WTC11 (cell line): Measurements from ENCODE around the gene OR2AJ1. TPM values are rescaled to one million over a fixed set of nuclear protein-coding genes. Genes with fewer than 3 reads are reported as not detected.

Experiments
- ATAC-seq: fragments of 200-7000 bp; cut with Tn5 transposase; 2 replicates; pipeline ENCODE4 v1.10.0; 2021; ENCODE audit warnings: mild to moderate bottlenecking, moderate library complexity
- CTCF ChIA-PET: fragments of 300-600 bp; sonication (Branson Sonifier 250); formaldehyde crosslinking; loops from one replicate; lab custom pipeline; 2021; ENCODE audit warnings: antibody characterized with exemption; lab: Charles Lee
- POLR2A ChIA-PET: fragments of 350-600 bp; sonication (Branson Sonifier 250); formaldehyde crosslinking; loops from one replicate; lab custom pipeline; 2021; ENCODE audit warnings: antibody characterized with exemption; lab: Charles Lee
- DNase-seq: peaks from one replicate; pipeline ENCODE4 v3.0.0; 2021; ENCODE audit warnings: low spot score
- H3K27ac Mint-ChIP-seq: 2 replicates; pipeline ENCODE4 v1.8.0; 2021; ENCODE audit warnings: mixed read lengths
- H3K27me3 Mint-ChIP-seq: 2 replicates; pipeline ENCODE4 v1.8.0; 2021; ENCODE audit warnings: low read depth, mild to moderate bottlenecking, moderate library complexity, mixed read lengths
- H3K36me3 Mint-ChIP-seq: 2 replicates; pipeline ENCODE4 v1.8.0; 2021; ENCODE audit warnings: mixed read lengths
- H3K4me1 Mint-ChIP-seq: 2 replicates; pipeline ENCODE4 v1.8.0; 2022; ENCODE audit warnings: mixed read lengths
- H3K4me3 Mint-ChIP-seq: 2 replicates; pipeline ENCODE4 v1.8.0; 2021; ENCODE audit warnings: mild to moderate bottlenecking, moderate library complexity, mixed read lengths
- H3K9me3 Mint-ChIP-seq: 2 replicates; pipeline ENCODE4 v1.8.0; 2021; ENCODE audit warnings: mixed read lengths
- ETV6 ChIP-seq: sonication (generic); formaldehyde crosslinking; IDR thresholded peaks from 2 replicates; pipeline ENCODE4 v1.8.1; 2022; ENCODE audit warnings: mild to moderate bottlenecking, missing genetic modification reagents
- GTF2I ChIP-seq: fragments of 250-450 bp; sonication (Bioruptor Pico); conservative IDR thresholded peaks from 2 replicates; pipeline ENCODE4 v1.4.0; 2021; ENCODE audit warnings: mild to moderate bottlenecking
- JAZF1 ChIP-seq: fragments of 250-450 bp; sonication (Bioruptor Pico); IDR thresholded peaks from 2 replicates; pipeline ENCODE4 v1.9.0; 2021; ENCODE audit warnings: moderate library complexity, mild to moderate bottlenecking, inconsistent platforms
- MXD4 ChIP-seq: fragments of 250-450 bp; sonication (Bioruptor Pico); IDR thresholded peaks from 2 replicates; pipeline ENCODE4 v1.8.0; 2021; ENCODE audit warnings: mild to moderate bottlenecking, moderate library complexity, borderline replicate concordance
- NFATC4 ChIP-seq: fragments of 250-450 bp; sonication (Bioruptor Pico); IDR thresholded peaks from 2 replicates; pipeline ENCODE4 v1.9.0; 2021; ENCODE audit warnings: mild to moderate bottlenecking
- NR1H2 ChIP-seq: sonication (generic); formaldehyde crosslinking; IDR thresholded peaks from 2 replicates; pipeline ENCODE4 v1.9.0; 2021; ENCODE audit warnings: mild to moderate bottlenecking, moderate library complexity, missing genetic modification reagents
- ZNF121 ChIP-seq: sonication (generic); formaldehyde crosslinking; IDR thresholded peaks from 2 replicates; pipeline ENCODE4 v1.8.0; 2023; ENCODE audit warnings: missing genetic modification reagents
- ZNF138 ChIP-seq: sonication (generic); formaldehyde crosslinking; conservative IDR thresholded peaks from 2 replicates; pipeline ENCODE4 v1.8.1; 2022; ENCODE audit warnings: mild to moderate bottlenecking, moderate library complexity, missing genetic modification reagents
- ZNF317 ChIP-seq: sonication (generic); formaldehyde crosslinking; IDR thresholded peaks from 2 replicates; pipeline ENCODE4 v1.8.1; 2023; ENCODE audit warnings: low read depth, mild to moderate bottlenecking, moderate library complexity, missing genetic modification reagents, borderline replicate concordance
- total RNA-seq: library from RNA; stranded (reverse); gene quantifications from 3 replicates; pipeline ENCODE4 v1.2.3, GENCODE V29; 2021
- TF ChIP-seq, protein P1 (sequence below): sonication (generic); formaldehyde crosslinking; IDR thresholded peaks from 2 replicates; pipeline ENCODE4 v1.8.0; 2022; ENCODE audit warnings: missing genetic modification reagents
- TF ChIP-seq, protein P2 (sequence below): fragments of 250-450 bp; sonication (Bioruptor Pico); IDR thresholded peaks from 2 replicates; pipeline ENCODE4 v1.9.0; 2021; ENCODE audit warnings: mild to moderate bottlenecking, borderline replicate concordance
- TF ChIP-seq, protein P3 (sequence below): sonication (generic); formaldehyde crosslinking; IDR thresholded peaks from 2 replicates; pipeline ENCODE4 v1.8.0; 2022; ENCODE audit warnings: mild to moderate bottlenecking, missing genetic modification reagents
- TF ChIP-seq, protein P4 (sequence below): sonication (generic); formaldehyde crosslinking; IDR thresholded peaks from 2 replicates; pipeline ENCODE4 v1.8.0; 2022; ENCODE audit warnings: mild to moderate bottlenecking, missing genetic modification reagents
- TF ChIP-seq, protein P5 (sequence below): sonication (generic); formaldehyde crosslinking; IDR thresholded peaks from 2 replicates; pipeline ENCODE4 v1.8.1; 2022; ENCODE audit warnings: missing genetic modification reagents, borderline replicate concordance
- TF ChIP-seq, protein P6 (sequence below): sonication (generic); formaldehyde crosslinking; conservative IDR thresholded peaks from 2 replicates; pipeline ENCODE4 v1.8.1; 2023; ENCODE audit warnings: mild to moderate bottlenecking, low read depth, missing genetic modification reagents, moderate library complexity
- TF ChIP-seq, protein P7 (sequence below): fragments of 250-450 bp; sonication (Bioruptor Pico); IDR thresholded peaks from 2 replicates; pipeline ENCODE4 v1.8.0; 2021; ENCODE audit warnings: mild to moderate bottlenecking
- TF ChIP-seq, protein P8 (sequence below): sonication (generic); formaldehyde crosslinking; IDR thresholded peaks from 2 replicates; pipeline ENCODE4 v1.8.1; 2023; ENCODE audit warnings: mild to moderate bottlenecking, missing genetic modification reagents

The OR2AJ1 gene
- total RNA-seq, 1 experiment from 2014 or later = not detected

DNA sequence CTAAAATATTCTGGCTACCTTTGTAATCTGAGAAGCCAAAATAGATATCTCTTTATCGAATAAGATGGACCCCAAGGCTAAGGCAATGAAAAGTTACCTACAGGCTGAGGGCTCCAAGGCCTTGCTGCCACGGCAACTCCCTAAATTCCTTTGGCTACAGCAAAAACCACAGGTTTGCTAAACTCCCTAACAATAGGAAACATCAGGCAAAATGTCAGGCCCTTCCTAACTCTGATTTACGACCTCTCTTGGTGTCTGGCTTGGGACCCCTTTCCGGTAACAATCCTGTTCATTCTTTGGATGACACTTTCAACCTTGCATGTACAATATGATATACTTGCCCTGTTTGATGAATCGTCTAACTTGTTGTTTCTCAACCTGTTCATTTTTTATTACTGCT, 15.9 kb upstream of the OR2AJ1 start:
- peaks cover 70% of the 10 kb centered on the region for H3K36me3 Mint-ChIP-seq
- peaks cover 44% of the 10 kb centered on the region for H3K4me1 Mint-ChIP-seq
- CTCF ChIA-PET = no interaction called here
- peaks cover 11% of the 10 kb centered on the region for H3K27me3 Mint-ChIP-seq
- H3K27ac Mint-ChIP-seq = no peak overlapping the region
- DNase-seq = no peak
- H3K9me3 Mint-ChIP-seq = peaks cover 74% of the 10 kb centered on the region
- TF ChIP-seq, protein P1, sequence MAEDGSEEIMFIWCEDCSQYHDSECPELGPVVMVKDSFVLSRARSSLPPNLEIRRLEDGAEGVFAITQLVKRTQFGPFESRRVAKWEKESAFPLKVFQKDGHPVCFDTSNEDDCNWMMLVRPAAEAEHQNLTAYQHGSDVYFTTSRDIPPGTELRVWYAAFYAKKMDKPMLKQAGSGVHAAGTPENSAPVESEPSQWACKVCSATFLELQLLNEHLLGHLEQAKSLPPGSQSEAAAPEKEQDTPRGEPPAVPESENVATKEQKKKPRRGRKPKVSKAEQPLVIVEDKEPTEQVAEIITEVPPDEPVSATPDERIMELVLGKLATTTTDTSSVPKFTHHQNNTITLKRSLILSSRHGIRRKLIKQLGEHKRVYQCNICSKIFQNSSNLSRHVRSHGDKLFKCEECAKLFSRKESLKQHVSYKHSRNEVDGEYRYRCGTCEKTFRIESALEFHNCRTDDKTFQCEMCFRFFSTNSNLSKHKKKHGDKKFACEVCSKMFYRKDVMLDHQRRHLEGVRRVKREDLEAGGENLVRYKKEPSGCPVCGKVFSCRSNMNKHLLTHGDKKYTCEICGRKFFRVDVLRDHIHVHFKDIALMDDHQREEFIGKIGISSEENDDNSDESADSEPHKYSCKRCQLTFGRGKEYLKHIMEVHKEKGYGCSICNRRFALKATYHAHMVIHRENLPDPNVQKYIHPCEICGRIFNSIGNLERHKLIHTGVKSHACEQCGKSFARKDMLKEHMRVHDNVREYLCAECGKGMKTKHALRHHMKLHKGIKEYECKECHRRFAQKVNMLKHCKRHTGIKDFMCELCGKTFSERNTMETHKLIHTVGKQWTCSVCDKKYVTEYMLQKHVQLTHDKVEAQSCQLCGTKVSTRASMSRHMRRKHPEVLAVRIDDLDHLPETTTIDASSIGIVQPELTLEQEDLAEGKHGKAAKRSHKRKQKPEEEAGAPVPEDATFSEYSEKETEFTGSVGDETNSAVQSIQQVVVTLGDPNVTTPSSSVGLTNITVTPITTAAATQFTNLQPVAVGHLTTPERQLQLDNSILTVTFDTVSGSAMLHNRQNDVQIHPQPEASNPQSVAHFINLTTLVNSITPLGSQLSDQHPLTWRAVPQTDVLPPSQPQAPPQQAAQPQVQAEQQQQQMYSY (CRISPR knock-in tag) = no peak
- TF ChIP-seq ZNF121 (CRISPR knock-in tag) (no peak), NR1H2 (no peak), ETV6 (no peak), MXD4 (CRISPR knock-in tag) (no peak), JAZF1 (CRISPR knock-in tag) (no peak)
- TF ChIP-seq, protein P2, sequence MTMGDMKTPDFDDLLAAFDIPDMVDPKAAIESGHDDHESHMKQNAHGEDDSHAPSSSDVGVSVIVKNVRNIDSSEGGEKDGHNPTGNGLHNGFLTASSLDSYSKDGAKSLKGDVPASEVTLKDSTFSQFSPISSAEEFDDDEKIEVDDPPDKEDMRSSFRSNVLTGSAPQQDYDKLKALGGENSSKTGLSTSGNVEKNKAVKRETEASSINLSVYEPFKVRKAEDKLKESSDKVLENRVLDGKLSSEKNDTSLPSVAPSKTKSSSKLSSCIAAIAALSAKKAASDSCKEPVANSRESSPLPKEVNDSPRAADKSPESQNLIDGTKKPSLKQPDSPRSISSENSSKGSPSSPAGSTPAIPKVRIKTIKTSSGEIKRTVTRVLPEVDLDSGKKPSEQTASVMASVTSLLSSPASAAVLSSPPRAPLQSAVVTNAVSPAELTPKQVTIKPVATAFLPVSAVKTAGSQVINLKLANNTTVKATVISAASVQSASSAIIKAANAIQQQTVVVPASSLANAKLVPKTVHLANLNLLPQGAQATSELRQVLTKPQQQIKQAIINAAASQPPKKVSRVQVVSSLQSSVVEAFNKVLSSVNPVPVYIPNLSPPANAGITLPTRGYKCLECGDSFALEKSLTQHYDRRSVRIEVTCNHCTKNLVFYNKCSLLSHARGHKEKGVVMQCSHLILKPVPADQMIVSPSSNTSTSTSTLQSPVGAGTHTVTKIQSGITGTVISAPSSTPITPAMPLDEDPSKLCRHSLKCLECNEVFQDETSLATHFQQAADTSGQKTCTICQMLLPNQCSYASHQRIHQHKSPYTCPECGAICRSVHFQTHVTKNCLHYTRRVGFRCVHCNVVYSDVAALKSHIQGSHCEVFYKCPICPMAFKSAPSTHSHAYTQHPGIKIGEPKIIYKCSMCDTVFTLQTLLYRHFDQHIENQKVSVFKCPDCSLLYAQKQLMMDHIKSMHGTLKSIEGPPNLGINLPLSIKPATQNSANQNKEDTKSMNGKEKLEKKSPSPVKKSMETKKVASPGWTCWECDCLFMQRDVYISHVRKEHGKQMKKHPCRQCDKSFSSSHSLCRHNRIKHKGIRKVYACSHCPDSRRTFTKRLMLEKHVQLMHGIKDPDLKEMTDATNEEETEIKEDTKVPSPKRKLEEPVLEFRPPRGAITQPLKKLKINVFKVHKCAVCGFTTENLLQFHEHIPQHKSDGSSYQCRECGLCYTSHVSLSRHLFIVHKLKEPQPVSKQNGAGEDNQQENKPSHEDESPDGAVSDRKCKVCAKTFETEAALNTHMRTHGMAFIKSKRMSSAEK (CRISPR knock-in tag) = no peak
- TF ChIP-seq, protein P3, sequence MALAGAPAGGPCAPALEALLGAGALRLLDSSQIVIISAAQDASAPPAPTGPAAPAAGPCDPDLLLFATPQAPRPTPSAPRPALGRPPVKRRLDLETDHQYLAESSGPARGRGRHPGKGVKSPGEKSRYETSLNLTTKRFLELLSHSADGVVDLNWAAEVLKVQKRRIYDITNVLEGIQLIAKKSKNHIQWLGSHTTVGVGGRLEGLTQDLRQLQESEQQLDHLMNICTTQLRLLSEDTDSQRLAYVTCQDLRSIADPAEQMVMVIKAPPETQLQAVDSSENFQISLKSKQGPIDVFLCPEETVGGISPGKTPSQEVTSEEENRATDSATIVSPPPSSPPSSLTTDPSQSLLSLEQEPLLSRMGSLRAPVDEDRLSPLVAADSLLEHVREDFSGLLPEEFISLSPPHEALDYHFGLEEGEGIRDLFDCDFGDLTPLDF (CRISPR knock-in tag) = no peak
- TF ChIP-seq, protein P4, sequence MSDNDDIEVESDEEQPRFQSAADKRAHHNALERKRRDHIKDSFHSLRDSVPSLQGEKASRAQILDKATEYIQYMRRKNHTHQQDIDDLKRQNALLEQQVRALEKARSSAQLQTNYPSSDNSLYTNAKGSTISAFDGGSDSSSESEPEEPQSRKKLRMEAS = no peak
- TF ChIP-seq, all 79 proteins: peak for 0
- POLR2A ChIA-PET = no interaction called here
- ATAC-seq = no peak
- no peak overlapping the region for H3K4me3 Mint-ChIP-seq

DNA sequence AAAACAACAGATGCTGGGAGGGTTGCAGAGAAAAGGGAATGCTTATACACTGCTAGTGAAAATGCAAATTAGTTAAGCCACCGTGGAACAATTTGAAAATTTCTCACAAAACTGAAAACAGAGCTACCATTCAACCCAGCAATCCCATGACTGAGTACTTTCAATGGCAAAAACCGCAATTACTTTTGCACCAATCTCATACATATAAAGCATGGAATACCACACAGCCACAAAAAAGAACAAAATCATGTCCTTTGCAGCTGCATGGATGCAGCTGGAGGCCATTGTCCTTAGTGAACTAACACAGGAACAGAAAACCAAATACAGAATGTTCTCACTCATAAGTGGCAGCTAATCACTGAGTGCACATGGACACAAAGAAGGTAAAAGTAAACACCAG, 10.9 kb upstream of the OR2AJ1 start:
- Mint-ChIP-seq H3K4me1 (peaks cover 4% of the 10 kb centered on the region), H3K9me3 (peaks cover 60% of the 10 kb centered on the region), H3K27me3 (no peaks in the 10 kb centered on the region; the same call in 1 of the 2 replicates), H3K4me3 (no peak overlapping the region), H3K36me3 (peaks cover 37% of the 10 kb centered on the region), H3K27ac (no peak overlapping the region)
- no peak for DNase-seq
- no peak for ATAC-seq
- CTCF ChIA-PET = no interaction called here
- POLR2A ChIA-PET = no interaction called here
- no peak for TF ChIP-seq ZNF138
- TF ChIP-seq, protein P4 = no peak
- TF ChIP-seq, protein P5, sequence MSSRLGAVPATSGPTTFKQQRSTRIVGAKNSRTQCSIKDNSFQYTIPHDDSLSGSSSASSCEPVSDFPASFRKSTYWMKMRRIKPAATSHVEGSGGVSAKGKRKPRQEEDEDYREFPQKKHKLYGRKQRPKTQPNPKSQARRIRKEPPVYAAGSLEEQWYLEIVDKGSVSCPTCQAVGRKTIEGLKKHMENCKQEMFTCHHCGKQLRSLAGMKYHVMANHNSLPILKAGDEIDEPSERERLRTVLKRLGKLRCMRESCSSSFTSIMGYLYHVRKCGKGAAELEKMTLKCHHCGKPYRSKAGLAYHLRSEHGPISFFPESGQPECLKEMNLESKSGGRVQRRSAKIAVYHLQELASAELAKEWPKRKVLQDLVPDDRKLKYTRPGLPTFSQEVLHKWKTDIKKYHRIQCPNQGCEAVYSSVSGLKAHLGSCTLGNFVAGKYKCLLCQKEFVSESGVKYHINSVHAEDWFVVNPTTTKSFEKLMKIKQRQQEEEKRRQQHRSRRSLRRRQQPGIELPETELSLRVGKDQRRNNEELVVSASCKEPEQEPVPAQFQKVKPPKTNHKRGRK (CRISPR knock-in tag) = no peak
- TF ChIP-seq, protein P6, sequence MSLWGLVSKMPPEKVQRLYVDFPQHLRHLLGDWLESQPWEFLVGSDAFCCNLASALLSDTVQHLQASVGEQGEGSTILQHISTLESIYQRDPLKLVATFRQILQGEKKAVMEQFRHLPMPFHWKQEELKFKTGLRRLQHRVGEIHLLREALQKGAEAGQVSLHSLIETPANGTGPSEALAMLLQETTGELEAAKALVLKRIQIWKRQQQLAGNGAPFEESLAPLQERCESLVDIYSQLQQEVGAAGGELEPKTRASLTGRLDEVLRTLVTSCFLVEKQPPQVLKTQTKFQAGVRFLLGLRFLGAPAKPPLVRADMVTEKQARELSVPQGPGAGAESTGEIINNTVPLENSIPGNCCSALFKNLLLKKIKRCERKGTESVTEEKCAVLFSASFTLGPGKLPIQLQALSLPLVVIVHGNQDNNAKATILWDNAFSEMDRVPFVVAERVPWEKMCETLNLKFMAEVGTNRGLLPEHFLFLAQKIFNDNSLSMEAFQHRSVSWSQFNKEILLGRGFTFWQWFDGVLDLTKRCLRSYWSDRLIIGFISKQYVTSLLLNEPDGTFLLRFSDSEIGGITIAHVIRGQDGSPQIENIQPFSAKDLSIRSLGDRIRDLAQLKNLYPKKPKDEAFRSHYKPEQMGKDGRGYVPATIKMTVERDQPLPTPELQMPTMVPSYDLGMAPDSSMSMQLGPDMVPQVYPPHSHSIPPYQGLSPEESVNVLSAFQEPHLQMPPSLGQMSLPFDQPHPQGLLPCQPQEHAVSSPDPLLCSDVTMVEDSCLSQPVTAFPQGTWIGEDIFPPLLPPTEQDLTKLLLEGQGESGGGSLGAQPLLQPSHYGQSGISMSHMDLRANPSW (CRISPR knock-in tag) = no peak
- no peak for TF ChIP-seq NFATC4 (CRISPR knock-in tag)
- TF ChIP-seq GTF2I (CRISPR knock-in tag) = no peak
- TF ChIP-seq, protein P7, sequence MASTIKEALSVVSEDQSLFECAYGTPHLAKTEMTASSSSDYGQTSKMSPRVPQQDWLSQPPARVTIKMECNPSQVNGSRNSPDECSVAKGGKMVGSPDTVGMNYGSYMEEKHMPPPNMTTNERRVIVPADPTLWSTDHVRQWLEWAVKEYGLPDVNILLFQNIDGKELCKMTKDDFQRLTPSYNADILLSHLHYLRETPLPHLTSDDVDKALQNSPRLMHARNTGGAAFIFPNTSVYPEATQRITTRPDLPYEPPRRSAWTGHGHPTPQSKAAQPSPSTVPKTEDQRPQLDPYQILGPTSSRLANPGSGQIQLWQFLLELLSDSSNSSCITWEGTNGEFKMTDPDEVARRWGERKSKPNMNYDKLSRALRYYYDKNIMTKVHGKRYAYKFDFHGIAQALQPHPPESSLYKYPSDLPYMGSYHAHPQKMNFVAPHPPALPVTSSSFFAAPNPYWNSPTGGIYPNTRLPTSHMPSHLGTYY = no peak
- TF ChIP-seq ZNF317 = no peak
- TF ChIP-seq, protein P8, sequence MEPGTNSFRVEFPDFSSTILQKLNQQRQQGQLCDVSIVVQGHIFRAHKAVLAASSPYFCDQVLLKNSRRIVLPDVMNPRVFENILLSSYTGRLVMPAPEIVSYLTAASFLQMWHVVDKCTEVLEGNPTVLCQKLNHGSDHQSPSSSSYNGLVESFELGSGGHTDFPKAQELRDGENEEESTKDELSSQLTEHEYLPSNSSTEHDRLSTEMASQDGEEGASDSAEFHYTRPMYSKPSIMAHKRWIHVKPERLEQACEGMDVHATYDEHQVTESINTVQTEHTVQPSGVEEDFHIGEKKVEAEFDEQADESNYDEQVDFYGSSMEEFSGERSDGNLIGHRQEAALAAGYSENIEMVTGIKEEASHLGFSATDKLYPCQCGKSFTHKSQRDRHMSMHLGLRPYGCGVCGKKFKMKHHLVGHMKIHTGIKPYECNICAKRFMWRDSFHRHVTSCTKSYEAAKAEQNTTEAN (CRISPR knock-in tag) = no peak
